ENCODE measurements around the gene PIGU. TPM values are rescaled to one million over a fixed set of nuclear protein-coding genes. Genes with fewer than 3 reads are reported as not detected.

Gene PIGU
- total RNA-seq, 6 experiments from 2014 or later, result 4.0 to 14.9 (median 7.3) TPM

DNA sequence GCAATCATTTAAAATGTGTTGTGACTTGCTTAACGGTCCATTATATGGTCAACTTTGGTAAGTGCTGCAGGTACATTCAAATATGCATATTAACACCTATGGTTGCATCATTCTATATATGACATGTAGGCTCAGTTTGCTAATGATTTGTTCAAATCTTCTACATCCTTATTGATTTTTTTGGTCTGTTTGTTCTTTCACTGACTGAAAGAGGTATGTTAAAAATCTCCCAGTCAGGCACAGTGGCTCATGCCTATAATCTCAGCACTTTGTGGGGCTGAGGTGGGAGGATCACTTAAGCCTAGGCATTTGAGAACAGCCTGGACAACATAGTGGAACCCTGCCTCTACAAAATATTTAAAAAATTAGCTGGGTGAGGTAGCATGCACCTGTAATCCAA, 29.2 kb downstream of the PIGU start:
- TF ChIP-seq, protein P1, sequence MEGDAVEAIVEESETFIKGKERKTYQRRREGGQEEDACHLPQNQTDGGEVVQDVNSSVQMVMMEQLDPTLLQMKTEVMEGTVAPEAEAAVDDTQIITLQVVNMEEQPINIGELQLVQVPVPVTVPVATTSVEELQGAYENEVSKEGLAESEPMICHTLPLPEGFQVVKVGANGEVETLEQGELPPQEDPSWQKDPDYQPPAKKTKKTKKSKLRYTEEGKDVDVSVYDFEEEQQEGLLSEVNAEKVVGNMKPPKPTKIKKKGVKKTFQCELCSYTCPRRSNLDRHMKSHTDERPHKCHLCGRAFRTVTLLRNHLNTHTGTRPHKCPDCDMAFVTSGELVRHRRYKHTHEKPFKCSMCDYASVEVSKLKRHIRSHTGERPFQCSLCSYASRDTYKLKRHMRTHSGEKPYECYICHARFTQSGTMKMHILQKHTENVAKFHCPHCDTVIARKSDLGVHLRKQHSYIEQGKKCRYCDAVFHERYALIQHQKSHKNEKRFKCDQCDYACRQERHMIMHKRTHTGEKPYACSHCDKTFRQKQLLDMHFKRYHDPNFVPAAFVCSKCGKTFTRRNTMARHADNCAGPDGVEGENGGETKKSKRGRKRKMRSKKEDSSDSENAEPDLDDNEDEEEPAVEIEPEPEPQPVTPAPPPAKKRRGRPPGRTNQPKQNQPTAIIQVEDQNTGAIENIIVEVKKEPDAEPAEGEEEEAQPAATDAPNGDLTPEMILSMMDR (IDR thresholded peaks at IDR 0.05), result no peak
- no peak for TF ChIP-seq POLR2A (IDR thresholded peaks at IDR 0.05)
- intact Hi-C loops (cut with DNase I), result no loop called here

DNA sequence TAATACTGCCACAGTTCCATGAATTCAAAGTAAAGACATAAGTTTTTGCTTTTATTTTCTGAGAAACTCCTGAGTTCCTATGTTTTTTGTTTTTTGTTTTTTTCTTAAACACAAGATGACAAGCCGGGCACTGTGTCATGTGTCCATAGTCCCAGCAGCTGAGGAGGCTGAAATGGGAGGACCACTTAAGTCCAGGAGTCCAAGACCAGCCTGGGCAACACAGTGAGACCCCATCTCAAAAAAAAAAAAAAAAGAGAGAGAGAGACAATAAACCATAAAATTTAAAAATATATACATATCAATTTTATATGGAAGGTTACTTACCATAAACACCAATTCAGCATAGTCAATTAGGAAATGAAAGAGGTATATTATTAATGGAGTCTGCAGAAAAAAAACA, 31.9 kb downstream of the PIGU start:
- Histone ChIP-seq H3K4me3 (no peak overlapping the region), H3K27ac (no peak overlapping the region), H3K9me3 (no peaks in the 10 kb centered on the region), H3K27me3 (no peaks in the 10 kb centered on the region), H3K36me3 (no peaks in the 10 kb centered on the region), H3K4me1 (no peaks in the 10 kb centered on the region)
- no peak for DNase-seq
- TF ChIP-seq, protein P1 (IDR thresholded peaks at IDR 0.05), result no peak
- TF ChIP-seq POLR2A (IDR thresholded peaks at IDR 0.05), result no peak
- intact Hi-C loops (cut with DNase I), result no loop called here
- ATAC-seq, result no peak
- 91% methylated on average over 1 of the region's 1 CpG for WGBS (ENCODE audit: insufficient coverage, low coverage, low lambda C conversion rate, missing lambda C conversion rate)

More for the DNA sequence above, 29.2 kb downstream of the PIGU start:
- ATAC-seq, result no peak
- H3K27ac ChIP-seq, result no peak overlapping the region
- H3K36me3 ChIP-seq, result no peaks in the 10 kb centered on the region
- H3K4me1 ChIP-seq, result no peaks in the 10 kb centered on the region
- no peak for DNase-seq
- no peaks in the 10 kb centered on the region for H3K9me3 ChIP-seq
- no peak overlapping the region for H3K4me3 ChIP-seq
- H3K27me3 ChIP-seq, result no peaks in the 10 kb centered on the region
- WGBS (ENCODE audit: insufficient coverage, low coverage, low lambda C conversion rate, missing lambda C conversion rate), result 100% methylated on average over 1 of the region's 1 CpG

DNA sequence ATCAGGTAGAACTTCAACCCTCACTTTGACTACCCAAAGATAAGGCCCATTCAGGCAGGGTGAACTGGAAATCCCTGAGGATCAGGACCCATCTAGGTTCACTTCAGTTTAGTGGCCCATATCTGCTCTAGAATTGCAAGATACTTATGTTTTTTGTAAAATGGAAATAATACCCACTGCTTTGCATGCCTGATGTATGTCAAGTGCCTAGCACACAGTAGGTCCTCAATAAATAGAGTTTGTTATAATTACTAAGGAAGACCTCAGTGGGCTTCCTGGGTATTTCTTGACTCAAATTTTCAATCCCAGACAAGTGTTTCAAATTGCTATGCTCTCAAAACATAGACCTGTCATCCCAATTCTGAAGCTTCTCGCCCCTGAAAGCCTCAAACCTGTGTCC, 32.5 kb downstream of the PIGU start:
- no peak overlapping the region for H3K4me3 ChIP-seq
- no peak for ATAC-seq
- H3K27ac ChIP-seq, result no peak overlapping the region
- DNase-seq, result no peak
- no peaks in the 10 kb centered on the region for H3K36me3 ChIP-seq
- H3K27me3 ChIP-seq, result no peaks in the 10 kb centered on the region
- no peaks in the 10 kb centered on the region for H3K9me3 ChIP-seq
- intact Hi-C loops (cut with DNase I), result no loop called here
- TF ChIP-seq, protein P1 (IDR thresholded peaks at IDR 0.05), result no peak
- TF ChIP-seq POLR2A (IDR thresholded peaks at IDR 0.05), result no peak
- 100% methylated on average over 1 of the region's 1 CpG for WGBS (ENCODE audit: insufficient coverage, low coverage, low lambda C conversion rate, missing lambda C conversion rate)
- no peaks in the 10 kb centered on the region for H3K4me1 ChIP-seq

DNA sequence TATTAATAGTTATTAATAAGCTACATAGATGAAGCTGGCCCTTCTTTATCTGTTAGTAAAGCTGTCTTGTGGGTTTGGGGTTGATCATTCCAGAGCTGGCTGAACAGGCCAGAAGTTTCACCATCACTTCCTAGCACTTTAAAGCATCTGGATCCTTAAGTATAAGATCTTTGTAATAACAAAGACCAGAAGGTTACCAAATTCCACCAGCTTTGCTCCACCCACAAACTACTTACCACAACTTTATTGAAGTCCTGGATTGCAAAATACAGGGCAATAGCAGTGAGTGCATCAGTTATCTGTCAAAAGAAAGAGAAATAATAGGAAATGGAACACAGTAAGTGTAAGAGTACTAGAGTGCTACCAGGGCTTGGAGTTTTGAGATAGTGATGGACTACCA, 33.0 kb downstream of the PIGU start:
- no peak for ATAC-seq
- H3K4me1 ChIP-seq, result no peaks in the 10 kb centered on the region
- no peaks in the 10 kb centered on the region for H3K27me3 ChIP-seq
- TF ChIP-seq, protein P1 (IDR thresholded peaks at IDR 0.05), result no peak
- no peak for TF ChIP-seq POLR2A (IDR thresholded peaks at IDR 0.05)
- no peak for DNase-seq
- intact Hi-C loops (cut with DNase I), result no loop called here
- H3K9me3 ChIP-seq, result no peaks in the 10 kb centered on the region
- no peak overlapping the region for H3K27ac ChIP-seq
- H3K36me3 ChIP-seq, result no peaks in the 10 kb centered on the region
- H3K4me3 ChIP-seq, result no peak overlapping the region

DNA sequence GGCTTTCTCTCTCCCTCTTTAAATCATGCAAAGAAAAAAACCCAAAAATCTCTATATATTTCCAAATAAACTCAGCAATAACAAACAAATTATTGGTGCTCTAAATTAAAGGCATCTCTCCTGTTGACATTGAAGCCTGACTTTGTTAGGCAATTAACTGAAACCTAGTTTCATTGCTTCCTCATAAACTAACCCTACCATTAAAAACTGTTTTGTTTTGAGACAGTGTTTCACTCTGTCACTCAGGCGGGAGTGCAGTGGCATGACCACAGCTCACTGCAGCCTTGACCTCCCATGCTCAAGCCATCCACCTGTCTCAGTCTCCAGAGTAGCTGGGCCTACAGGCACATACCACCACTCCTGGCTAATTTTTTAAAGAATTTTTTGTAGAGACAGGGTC, 34.9 kb downstream of the PIGU start:
- ATAC-seq, result no peak
- no peak for TF ChIP-seq POLR2A (IDR thresholded peaks at IDR 0.05)
- TF ChIP-seq, protein P1 (IDR thresholded peaks at IDR 0.05), result no peak
- H3K27ac ChIP-seq, result no peak overlapping the region
- WGBS (ENCODE audit: insufficient coverage, low coverage, low lambda C conversion rate, missing lambda C conversion rate), result 92% methylated on average over 1 of the region's 1 CpG
- no peaks in the 10 kb centered on the region for H3K9me3 ChIP-seq
- no peaks in the 10 kb centered on the region for H3K27me3 ChIP-seq
- no peaks in the 10 kb centered on the region for H3K36me3 ChIP-seq
- intact Hi-C loops (cut with DNase I), result no loop called here
- H3K4me1 ChIP-seq, result peaks cover 0 to 12% (median 5%) of the 10 kb centered on the region in 4 donors
- H3K4me3 ChIP-seq, result no peak overlapping the region
- no peak for DNase-seq
